Brain microvascular endothelial cell (primary cell): ENCODE measurements around the gene CFAP74.

Experiments used
- DNase-seq: peaks from one replicate; pipeline ENCODE4 v3.0.0-alpha.2; 2020
- H3K27ac ChIP-seq: fragments of 250-450 bp; sonication (Bioruptor Pico); 2 replicates; pipeline ENCODE4 v1.5.1; 2020; ENCODE audit warnings: mild to moderate bottlenecking, moderate library complexity
- H3K27me3 ChIP-seq: fragments of 250-450 bp; sonication (Bioruptor Pico); replicated peaks from 2 replicates; pipeline ENCODE4 v1.5.1; 2020; ENCODE audit warnings: mild to moderate bottlenecking
- H3K36me3 ChIP-seq: fragments of 250-450 bp; sonication (Bioruptor Pico); replicated peaks from 2 replicates; pipeline ENCODE4 v1.5.1; 2020; ENCODE audit warnings: mild to moderate bottlenecking
- H3K4me3 ChIP-seq: 2 replicates; pipeline ENCODE4 v1.5.1; 2011; ENCODE audit warnings: low read depth, mild to moderate bottlenecking, control low read depth, low read length, moderate library complexity
- CTCF ChIP-seq: IDR thresholded peaks from 2 replicates; pipeline ENCODE4 v1.5.1; 2011; ENCODE audit warnings: low read depth, mild to moderate bottlenecking, moderate library complexity, low read length, control low read depth, inconsistent platforms; ENCODE audit errors: missing control alignments
- in situ Hi-C: cut with HindIII; loops from 2 replicates; pipeline ENCODE4 v1.10.0; 2017; ENCODE audit warnings: low sequenced_read_pairs, low pct_ligation_motif_present

CFAP74 gene

GRCh38 chr1:1894354-1895059, 109.1 kb downstream of the CFAP74 start:
- in situ Hi-C loops = no loop called here
- no peaks in the 10 kb centered on the region for H3K27me3 ChIP-seq
- H3K36me3 ChIP-seq = no peaks in the 10 kb centered on the region
- H3K27ac ChIP-seq = no peak overlapping the region
- no peak overlapping the region for H3K4me3 ChIP-seq
- no peak for TF ChIP-seq CTCF
- DNase-seq = no peak

- no peaks in the 10 kb centered on the region for H3K27me3 ChIP-seq
- in situ Hi-C loops = no loop called here
- no peak overlapping the region for H3K4me3 ChIP-seq
- H3K36me3 ChIP-seq = no peaks in the 10 kb centered on the region
- no peak overlapping the region for H3K27ac ChIP-seq
- DNase-seq = no peak
- no peak for TF ChIP-seq CTCF
Observed at GRCh38 chr1:1893997-1894353, 109.6 kb downstream of the CFAP74 start.

GRCh38 chr1:1893291-1893985, 110.1 kb downstream of the CFAP74 start:
- in situ Hi-C loops = no loop called here
- TF ChIP-seq CTCF = no peak
- no peak overlapping the region for H3K27ac ChIP-seq
- no peak overlapping the region for H3K4me3 ChIP-seq
- no peaks in the 10 kb centered on the region for H3K27me3 ChIP-seq
- no peaks in the 10 kb centered on the region for H3K36me3 ChIP-seq
- no peak for DNase-seq

- Histone ChIP-seq H3K27ac (no peak overlapping the region), H3K4me3 (no peak overlapping the region), H3K27me3 (no peaks in the 10 kb centered on the region), H3K36me3 (no peaks in the 10 kb centered on the region)
- no peak for DNase-seq
- in situ Hi-C loops = no loop called here
- no peak for TF ChIP-seq CTCF
Observed at GRCh38 chr1:1892763-1893120, 110.8 kb downstream of the CFAP74 start.

GRCh38 chr1:1892079-1892762, 111.4 kb downstream of the CFAP74 start:
- Histone ChIP-seq H3K27me3 (no peaks in the 10 kb centered on the region), H3K4me3 (peak overlapping the region; percentile 79), H3K27ac (no peak overlapping the region), H3K36me3 (no peaks in the 10 kb centered on the region)
- no peak for DNase-seq
- in situ Hi-C loops = no loop called here
- no peak for TF ChIP-seq CTCF
